Measurements from ENCODE around the gene TOR1A.
"Not testable (repeated sequence)": the region's sequence is repeated elsewhere in the genome, so short reads cannot be mapped to it uniquely, and the experiment has no call there.

Gene TOR1A

GRCh38 chr9:129816501-129817435 is 7.2 kb downstream of the TOR1A start:
- no peak for FAIRE-seq

GRCh38 chr9:129815278-129815677 is 8.7 kb downstream of the TOR1A start:
- no peak for FAIRE-seq

GRCh38 chr9:129814432-129815223 is 9.3 kb downstream of the TOR1A start:
- no peak for FAIRE-seq

GRCh38 chr9:129813661-129814060 is 10.3 kb downstream of the TOR1A start:
- no peak for FAIRE-seq

- FAIRE-seq = no peak
Observed at GRCh38 chr9:129812385-129812784, 11.6 kb downstream of the TOR1A start.

GRCh38 chr9:129811967-129812363 is 12.0 kb downstream of the TOR1A start:
- FAIRE-seq = no peak

- no peak for FAIRE-seq
Observed at GRCh38 chr9:129810788-129811187, 13.1 kb downstream of the TOR1A start.

- no peak for FAIRE-seq
Observed at GRCh38 chr9:129810116-129810515, 13.8 kb downstream of the TOR1A start.

- no peak for FAIRE-seq
Observed at GRCh38 chr9:129809346-129809745, 14.6 kb downstream of the TOR1A start.

GRCh38 chr9:129806061-129806460 is 17.9 kb downstream of the TOR1A start:
- FAIRE-seq = no peak

- FAIRE-seq = no peak
Observed at GRCh38 chr9:129803676-129804060, 20.3 kb downstream of the TOR1A start.

- no peak for FAIRE-seq
Observed at GRCh38 chr9:129802833-129803675, 20.9 kb downstream of the TOR1A start, which contains the start of gene TOR1B. TOR1B (plus strand) TSS chr9:129803184; CDS start chr9:129803213, 29 bp downstream.

GRCh38 chr9:129801504-129801903 is 22.4 kb downstream of the TOR1A start:
- no peak for FAIRE-seq

GRCh38 chr9:129798973-129799372 is 25.0 kb downstream of the TOR1A start:
- no peak for FAIRE-seq

GRCh38 chr9:129796029-129796428 is 27.9 kb downstream of the TOR1A start:
- FAIRE-seq = not testable (repeated sequence)

- FAIRE-seq = no peak
Observed at GRCh38 chr9:129794549-129794948, 29.4 kb downstream of the TOR1A start.

- no peak for FAIRE-seq
Observed at GRCh38 chr9:129786481-129786880, 37.5 kb downstream of the TOR1A start.

GRCh38 chr9:129785866-129786265 is 38.1 kb downstream of the TOR1A start:
- FAIRE-seq = no peak

- FAIRE-seq = not testable (repeated sequence)
Observed at GRCh38 chr9:129784970-129785369, 39.0 kb downstream of the TOR1A start.

- FAIRE-seq = peak; percentile 82
Observed at GRCh38 chr9:129783516-129784361, 40.2 kb downstream of the TOR1A start.

- no peak for FAIRE-seq
Observed at GRCh38 chr9:129781981-129782380, 42.0 kb downstream of the TOR1A start.

- FAIRE-seq = no peak
Observed at GRCh38 chr9:129781131-129781530, 42.8 kb downstream of the TOR1A start.

Data from G401.6 (cell line).